ENCODE measurements around the gene KIAA0408.

KIAA0408 gene

DNA sequence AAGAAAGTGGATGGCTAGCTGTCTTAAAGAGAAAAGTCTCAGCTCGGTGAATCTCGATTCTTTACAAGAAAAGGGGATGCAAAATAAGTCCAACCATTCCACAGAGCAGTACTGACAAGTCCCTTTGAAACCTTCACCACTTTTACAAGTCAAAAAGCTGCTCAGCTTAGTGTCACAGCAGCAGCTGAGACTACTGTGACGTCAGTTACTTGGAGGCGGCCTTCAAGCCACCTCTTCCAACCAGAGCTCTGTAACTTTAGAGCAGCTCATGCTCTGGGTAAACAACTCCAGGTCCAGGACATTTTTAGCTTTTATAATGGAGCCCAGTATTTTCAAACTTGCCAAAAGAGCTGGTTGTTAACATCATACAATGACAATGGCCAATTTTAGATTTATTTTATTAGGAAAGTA lies at the start of gene KIAA0408:
Gene KIAA0408, minus strand, starts transcription at position 159 of the 411 bp plus-strand sequence. CDS start 5,408 bp downstream, outside the sequence.
- no peak for DNase-seq

DNA sequence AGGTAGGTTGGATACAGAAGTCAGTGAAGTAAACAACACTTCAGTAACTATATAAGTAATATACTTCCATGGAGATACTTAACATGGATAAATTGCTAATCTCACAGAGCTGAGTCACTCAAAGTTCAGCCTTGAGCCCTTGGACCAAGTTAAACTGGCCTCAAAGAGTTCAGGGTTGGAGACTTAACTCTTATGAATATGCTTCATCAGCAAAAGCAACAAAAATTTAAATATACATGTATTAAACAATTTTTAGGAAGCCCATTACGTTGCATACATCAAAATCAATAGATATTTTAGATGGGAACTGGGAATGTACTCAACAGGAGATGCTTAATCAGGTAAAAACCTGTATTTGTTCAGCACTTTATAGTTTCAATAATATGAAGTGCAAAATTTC lies 47.7 kb upstream of the KIAA0408 start:
- no peak overlapping the region for H3K4me3 Mint-ChIP-seq
- H3K27ac Mint-ChIP-seq: no peak overlapping the region
- peaks cover 25% of the 10 kb centered on the region for H3K27me3 Mint-ChIP-seq
- DNase-seq: no peak
- no peak for ATAC-seq
- no peaks in the 10 kb centered on the region for H3K4me1 Mint-ChIP-seq
- peaks cover 0 to 9% of the 10 kb centered on the region in 2 donors for H3K9me3 Mint-ChIP-seq

More for the DNA sequence above, at the start of gene KIAA0408:
- no peak within 1 kb of the TSS for H3K27ac Mint-ChIP-seq
- no peaks in the 10 kb centered on the region for H3K9me3 Mint-ChIP-seq
- no peak for ATAC-seq
- peaks cover 10% of the 10 kb centered on the region for H3K27me3 Mint-ChIP-seq
- H3K4me3 Mint-ChIP-seq: no peak within 1 kb of the TSS
- peaks cover 9% of the 10 kb centered on the region for H3K4me1 Mint-ChIP-seq

DNA sequence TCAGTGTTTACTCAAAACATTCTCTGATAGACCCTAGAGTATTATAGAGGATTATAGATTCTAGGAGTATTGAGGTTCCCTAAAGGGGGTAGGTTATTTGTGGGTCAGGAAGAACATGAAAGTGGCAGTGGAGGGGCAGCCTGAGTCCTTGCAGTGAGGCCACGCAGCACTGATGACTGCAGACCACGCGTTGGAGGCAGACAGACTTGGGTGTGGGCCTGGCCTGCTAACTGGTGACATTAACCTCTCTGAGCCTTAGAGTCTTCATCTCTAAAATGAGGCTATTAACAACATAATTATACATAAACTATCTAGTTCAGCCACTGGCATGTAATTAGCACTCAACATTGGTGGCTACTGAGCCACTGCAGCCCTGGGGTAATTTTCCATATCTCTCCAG lies 43.8 kb upstream of the KIAA0408 start:
- Mint-ChIP-seq H3K4me3 (no peak overlapping the region), H3K27ac (no peak overlapping the region), H3K4me1 (no peaks in the 10 kb centered on the region), H3K27me3 (peaks cover 8% of the 10 kb centered on the region), H3K9me3 (no peaks in the 10 kb centered on the region)
- ATAC-seq (no peak), DNase-seq (no peak)

DNA sequence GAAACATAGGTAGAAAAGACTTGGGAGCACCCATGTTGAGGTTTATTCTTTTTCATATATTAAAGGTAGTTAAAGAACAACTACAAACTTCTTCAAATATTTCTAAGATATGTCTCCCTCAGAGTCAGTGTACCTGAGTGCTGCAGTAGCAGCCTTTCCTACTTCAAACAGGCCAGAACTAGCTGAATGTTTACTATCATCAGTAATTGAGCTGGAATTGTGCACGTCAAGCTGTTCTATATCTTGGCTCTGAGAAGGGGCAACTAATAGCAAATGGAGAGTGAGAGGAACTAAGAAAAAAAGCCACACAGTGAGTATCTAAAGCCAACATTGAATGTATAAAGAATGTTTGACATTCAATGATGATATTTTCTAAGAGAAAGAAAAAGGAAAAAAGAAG lies 38.2 kb upstream of the KIAA0408 start:
- peaks cover 6% of the 10 kb centered on the region for H3K4me1 Mint-ChIP-seq
- peaks cover 15% of the 10 kb centered on the region for H3K27me3 Mint-ChIP-seq
- H3K9me3 Mint-ChIP-seq: no peaks in the 10 kb centered on the region
- no peak overlapping the region for H3K27ac Mint-ChIP-seq
- no peak for ATAC-seq
- no peak for DNase-seq
- no peak overlapping the region for H3K4me3 Mint-ChIP-seq

DNA sequence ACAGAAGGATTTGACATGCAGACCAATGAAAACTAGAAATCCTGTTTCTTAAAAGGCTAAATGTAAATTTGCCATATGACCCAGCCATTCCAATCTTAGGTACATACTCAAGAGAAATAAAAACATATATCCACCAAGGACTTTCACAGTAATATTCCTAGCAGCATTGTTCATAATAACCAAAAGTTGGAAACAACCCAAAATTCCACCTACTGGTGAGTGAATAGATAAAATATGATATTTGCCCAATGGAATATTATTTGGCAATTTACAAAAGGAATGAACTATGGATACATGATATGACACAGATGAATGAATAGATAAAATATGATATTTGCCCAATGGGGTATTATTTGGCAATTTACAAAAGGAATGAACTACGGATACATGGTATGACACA lies 37.3 kb upstream of the KIAA0408 start:
- Mint-ChIP-seq H3K27me3 (peaks cover 15% of the 10 kb centered on the region), H3K4me1 (peaks cover 6% of the 10 kb centered on the region), H3K4me3 (no peak overlapping the region), H3K27ac (no peak overlapping the region), H3K9me3 (no peaks in the 10 kb centered on the region)
- no peak for ATAC-seq
- DNase-seq: no peak

DNA sequence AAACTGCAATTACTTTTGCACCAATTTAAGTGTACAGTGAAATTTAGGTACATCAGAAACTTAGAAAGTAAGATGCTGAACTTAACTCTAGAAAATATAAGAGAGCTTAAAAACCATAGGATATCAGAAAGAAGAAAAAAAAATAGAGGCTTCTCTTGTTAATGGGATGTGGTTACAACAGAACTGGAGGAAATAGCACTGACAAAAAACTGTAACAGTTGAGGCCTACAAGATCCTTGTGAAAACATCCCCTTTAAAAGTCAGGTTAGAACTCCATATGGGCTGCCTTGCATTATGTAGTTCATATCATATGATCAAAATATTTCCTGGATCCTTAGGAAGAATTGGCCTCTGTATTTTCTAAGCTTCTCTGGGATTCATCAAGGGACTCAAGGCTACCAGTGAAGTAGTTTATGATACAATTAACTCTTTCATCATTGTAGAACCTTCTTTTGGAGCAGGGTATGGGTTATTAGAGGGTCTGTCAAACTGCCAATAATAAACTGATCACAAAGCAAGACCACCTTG lies 35.1 kb upstream of the KIAA0408 start:
- no peak overlapping the region for H3K4me3 Mint-ChIP-seq
- DNase-seq (no peak), ATAC-seq (no peak)
- H3K27ac Mint-ChIP-seq: no peak overlapping the region
- no peaks in the 10 kb centered on the region for H3K9me3 Mint-ChIP-seq
- peaks cover 10% of the 10 kb centered on the region for H3K4me1 Mint-ChIP-seq
- peaks cover 14% of the 10 kb centered on the region for H3K27me3 Mint-ChIP-seq

DNA sequence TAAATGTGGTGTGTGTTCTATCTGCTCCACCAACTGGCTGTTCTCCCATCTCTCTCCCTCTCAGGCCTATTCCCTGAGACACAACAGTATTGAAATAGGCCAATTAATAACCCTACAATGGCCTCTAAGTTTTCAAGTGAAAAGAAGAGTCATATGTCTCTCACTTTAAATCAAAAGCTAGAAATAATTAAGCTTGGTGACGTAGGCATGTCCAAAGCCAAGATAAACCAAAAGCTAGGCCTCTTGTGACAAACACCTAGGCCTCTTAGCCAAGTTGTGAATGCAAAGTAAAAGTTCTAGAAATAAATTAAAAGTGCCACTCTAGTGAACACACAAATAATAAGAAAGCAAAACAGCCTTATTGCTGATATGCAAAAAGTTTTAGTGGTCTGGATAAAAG lies 30.1 kb upstream of the KIAA0408 start:
- ATAC-seq (no peak), DNase-seq (no peak)
- peaks cover 30% of the 10 kb centered on the region for H3K4me1 Mint-ChIP-seq
- H3K4me3 Mint-ChIP-seq: no peak overlapping the region
- peaks cover 10 to 12% of the 10 kb centered on the region in 2 donors for H3K9me3 Mint-ChIP-seq
- no peaks in the 10 kb centered on the region for H3K27me3 Mint-ChIP-seq
- H3K27ac Mint-ChIP-seq: no peak overlapping the region

DNA sequence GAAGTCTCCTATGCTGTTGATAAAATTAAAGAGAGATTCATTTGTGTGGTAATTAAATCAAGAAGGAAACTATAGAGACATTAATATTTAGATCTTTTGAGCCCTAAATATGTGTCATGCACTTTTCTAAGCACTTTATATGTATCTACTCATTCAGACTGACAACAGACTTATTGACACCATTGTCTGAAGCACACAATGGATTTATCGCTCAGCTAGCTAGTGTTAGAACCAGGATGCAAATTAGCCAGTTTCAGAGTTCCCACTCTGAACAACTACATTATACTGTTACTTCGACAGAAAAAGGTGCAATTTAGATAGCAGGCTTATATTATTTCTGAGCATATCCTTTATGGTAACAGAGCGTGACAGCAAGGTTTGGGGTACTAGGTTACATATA lies 27.7 kb upstream of the KIAA0408 start:
- no peak for ATAC-seq
- peaks cover 36% of the 10 kb centered on the region for H3K4me1 Mint-ChIP-seq
- no peak overlapping the region for H3K27ac Mint-ChIP-seq
- no peak for DNase-seq
- H3K27me3 Mint-ChIP-seq: no peaks in the 10 kb centered on the region
- H3K9me3 Mint-ChIP-seq: peaks cover 11 to 12% of the 10 kb centered on the region in 2 donors
- no peak overlapping the region for H3K4me3 Mint-ChIP-seq

DNA sequence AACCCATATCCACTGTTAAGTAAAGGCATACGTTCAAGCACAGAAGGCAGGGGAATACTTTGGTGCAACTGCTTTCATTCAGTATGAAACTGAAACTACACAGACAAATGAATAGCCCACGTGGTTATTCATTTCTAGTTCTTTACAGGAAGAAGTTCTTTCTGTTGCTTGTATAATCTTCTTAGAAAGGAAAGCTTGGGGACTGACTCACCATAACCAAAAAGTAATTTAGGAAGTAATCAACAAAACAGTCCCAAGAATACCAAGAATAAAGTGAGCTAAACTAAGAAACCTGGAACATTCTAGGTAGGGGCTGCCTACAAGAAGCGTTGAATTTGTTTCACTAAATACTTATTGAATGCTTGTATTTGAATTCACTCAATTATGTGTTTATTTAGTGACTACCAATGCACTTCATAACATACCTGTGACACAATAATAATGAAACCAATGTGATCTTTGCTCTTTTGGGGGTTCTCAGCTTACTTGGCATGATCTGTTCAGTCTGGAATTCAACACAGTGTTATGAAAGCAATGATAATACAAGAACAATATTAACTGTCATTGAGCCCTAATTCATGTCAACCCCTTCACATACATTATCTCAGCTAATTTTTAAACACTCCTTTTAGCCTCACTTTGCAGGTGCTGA lies 25.1 kb upstream of the KIAA0408 start:
- Mint-ChIP-seq H3K4me3 (peak overlapping the region; percentile 38 to 46), H3K27me3 (no peaks in the 10 kb centered on the region), H3K9me3 (peaks cover 11 to 12% of the 10 kb centered on the region in 2 donors), H3K27ac (no peak overlapping the region), H3K4me1 (peaks cover 31% of the 10 kb centered on the region)
- peak in 1 of 2 donors; percentile 10 for DNase-seq
- peak; percentile 93 for ATAC-seq

DNA sequence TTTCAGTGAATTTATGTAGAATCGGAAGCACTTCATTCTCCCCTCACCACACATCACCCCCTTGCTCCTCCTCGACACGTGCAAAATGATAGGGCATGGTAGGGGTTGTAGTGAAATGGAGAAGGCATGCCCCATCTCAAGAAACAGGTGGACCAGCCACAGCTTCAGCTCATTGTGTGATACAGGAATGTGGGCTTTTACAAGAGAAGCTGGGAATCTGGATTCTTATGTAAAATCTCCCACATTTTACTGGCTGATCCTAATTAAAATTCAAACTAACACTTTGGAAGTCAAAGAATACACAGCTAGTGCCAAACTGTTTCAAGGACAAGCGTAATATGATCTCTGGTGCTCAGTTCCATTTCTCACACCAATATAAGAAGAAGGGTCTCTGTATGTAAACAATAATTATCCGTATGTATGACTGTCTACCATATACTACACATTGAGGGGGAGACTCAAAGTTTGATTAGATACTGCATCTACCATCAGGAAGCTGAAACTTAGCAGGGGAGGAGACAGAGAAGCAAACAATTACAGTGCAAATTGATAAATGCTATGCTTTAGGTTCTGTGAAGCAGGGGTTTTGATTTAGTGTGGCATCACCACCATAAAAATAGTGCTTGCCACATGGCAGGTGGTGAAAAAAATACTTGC lies 24.3 kb upstream of the KIAA0408 start:
- Mint-ChIP-seq H3K9me3 (peaks cover 11 to 15% of the 10 kb centered on the region in 2 donors), H3K27ac (peak overlapping the region in 1 of 2 donors; percentile 36), H3K4me1 (peaks cover 27% of the 10 kb centered on the region), H3K4me3 (peak overlapping the region; percentile 38 to 46), H3K27me3 (no peaks in the 10 kb centered on the region)
- no peak for DNase-seq
- ATAC-seq: peak; percentile 7

DNA sequence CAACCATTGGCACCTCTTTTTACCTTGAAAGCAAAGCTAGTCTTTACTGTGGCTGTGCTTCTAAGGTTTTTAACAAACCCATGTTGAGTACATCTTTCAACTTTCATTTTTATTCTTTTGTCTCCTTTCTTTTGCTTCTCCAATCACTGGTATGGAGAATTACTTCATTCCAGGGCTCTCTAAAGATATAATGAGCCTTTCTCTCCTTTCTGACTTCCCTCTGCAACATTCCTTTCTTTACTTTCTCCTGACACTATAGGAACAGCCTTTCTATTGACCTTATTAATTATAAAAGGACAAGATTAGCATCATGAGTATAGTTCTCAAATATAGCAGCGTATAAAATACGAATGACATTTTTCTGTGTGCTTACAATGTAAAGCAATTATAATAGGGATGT lies 23.1 kb upstream of the KIAA0408 start:
- DNase-seq (no peak), ATAC-seq (no peak)
- Mint-ChIP-seq H3K9me3 (peaks cover 11 to 19% of the 10 kb centered on the region in 2 donors), H3K4me3 (no peak overlapping the region), H3K27ac (no peak overlapping the region), H3K27me3 (no peaks in the 10 kb centered on the region), H3K4me1 (peaks cover 27% of the 10 kb centered on the region)

DNA sequence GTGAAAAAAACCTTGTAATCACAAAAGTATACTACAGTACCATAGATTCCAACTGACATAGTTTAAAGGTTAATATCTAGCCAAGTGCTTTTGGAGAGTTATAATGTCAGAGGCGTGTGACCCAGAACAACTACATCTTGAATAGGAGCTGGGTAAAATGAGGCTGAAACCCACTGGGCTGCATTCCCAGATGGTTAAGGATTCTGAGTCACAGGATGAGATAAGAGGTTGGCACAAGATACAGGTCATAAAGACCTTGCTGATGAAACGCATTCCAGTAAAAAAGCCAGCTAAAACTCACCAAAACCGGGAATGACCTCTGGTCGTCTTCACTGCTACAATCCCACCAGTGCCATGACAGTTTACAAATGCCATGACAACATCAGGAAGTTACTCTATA lies 22.4 kb upstream of the KIAA0408 start:
- no peak overlapping the region for H3K27ac Mint-ChIP-seq
- no peaks in the 10 kb centered on the region for H3K27me3 Mint-ChIP-seq
- H3K4me3 Mint-ChIP-seq: no peak overlapping the region
- DNase-seq (no peak), ATAC-seq (no peak)
- H3K4me1 Mint-ChIP-seq: peaks cover 27% of the 10 kb centered on the region
- peaks cover 11 to 19% of the 10 kb centered on the region in 2 donors for H3K9me3 Mint-ChIP-seq

DNA sequence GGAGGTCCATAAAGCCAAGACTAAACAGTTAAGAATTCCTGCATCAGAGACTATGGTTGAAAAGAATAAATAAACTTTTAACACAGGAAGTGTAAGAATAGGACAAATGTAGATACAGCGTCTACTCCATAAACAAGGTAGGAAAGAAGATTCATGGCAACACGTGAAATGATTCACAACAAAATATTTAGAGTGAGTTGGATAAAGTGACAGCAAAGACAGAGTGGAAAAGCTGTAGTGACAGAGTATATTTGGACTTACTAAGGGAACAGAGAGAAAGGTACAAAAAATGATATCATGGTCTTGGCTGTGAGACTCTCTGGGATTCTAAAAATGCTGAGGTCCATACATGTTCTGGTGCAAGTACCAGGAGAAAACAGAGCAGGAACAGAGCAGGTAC lies 21.9 kb upstream of the KIAA0408 start:
- Mint-ChIP-seq H3K4me1 (peaks cover 27% of the 10 kb centered on the region), H3K27me3 (no peaks in the 10 kb centered on the region), H3K4me3 (no peak overlapping the region), H3K9me3 (peaks cover 11 to 21% of the 10 kb centered on the region in 2 donors), H3K27ac (no peak overlapping the region)
- no peak for ATAC-seq
- no peak for DNase-seq

DNA sequence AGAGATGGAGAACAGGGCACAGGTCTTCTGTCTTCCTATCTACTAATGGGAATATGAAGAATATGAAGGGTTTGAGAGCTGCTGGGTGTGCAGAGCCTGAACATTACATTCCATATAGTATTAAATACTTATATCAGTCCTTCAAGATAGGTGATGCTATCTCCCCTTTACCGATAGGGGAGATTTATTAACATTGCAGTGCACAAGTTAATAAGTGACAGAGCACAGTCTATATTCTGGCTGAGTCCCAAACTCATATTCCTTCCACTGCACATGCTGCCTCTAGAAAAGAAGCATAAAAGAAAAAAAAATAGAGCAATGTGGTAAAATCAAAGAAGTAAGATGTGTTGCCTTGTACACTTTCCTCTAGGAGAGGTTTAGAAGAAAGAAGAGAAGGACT lies 18.5 kb upstream of the KIAA0408 start:
- no peaks in the 10 kb centered on the region for H3K27me3 Mint-ChIP-seq
- H3K4me1 Mint-ChIP-seq: no peaks in the 10 kb centered on the region
- H3K9me3 Mint-ChIP-seq: peaks cover 0 to 12% of the 10 kb centered on the region in 2 donors
- no peak for DNase-seq
- ATAC-seq: no peak
- no peak overlapping the region for H3K27ac Mint-ChIP-seq
- H3K4me3 Mint-ChIP-seq: no peak overlapping the region

DNA sequence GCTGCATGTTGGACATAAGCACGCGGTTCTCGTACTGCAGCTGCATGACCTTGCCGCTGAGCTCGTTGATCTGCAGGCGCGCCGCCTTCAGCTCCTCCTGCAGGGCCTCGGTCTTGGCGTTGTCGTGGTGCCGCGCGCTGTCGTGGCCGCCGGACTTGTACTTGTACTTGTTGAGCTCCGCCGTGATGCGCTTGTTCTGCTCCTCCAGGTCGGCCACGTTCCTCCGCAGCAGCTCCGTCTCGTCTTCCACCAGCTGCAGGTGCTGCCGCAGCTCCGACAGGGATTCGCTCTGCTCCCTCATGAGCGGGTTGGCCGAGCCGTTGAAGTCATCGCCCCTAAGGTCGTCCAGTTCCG lies 16.6 kb upstream of the KIAA0408 start:
- Mint-ChIP-seq H3K9me3 (peaks cover 0 to 12% of the 10 kb centered on the region in 2 donors), H3K27me3 (no peaks in the 10 kb centered on the region), H3K27ac (no peak overlapping the region), H3K4me3 (peak overlapping the region in 1 of 2 donors; percentile 17), H3K4me1 (no peaks in the 10 kb centered on the region)
- ATAC-seq (no peak), DNase-seq (no peak)

DNA sequence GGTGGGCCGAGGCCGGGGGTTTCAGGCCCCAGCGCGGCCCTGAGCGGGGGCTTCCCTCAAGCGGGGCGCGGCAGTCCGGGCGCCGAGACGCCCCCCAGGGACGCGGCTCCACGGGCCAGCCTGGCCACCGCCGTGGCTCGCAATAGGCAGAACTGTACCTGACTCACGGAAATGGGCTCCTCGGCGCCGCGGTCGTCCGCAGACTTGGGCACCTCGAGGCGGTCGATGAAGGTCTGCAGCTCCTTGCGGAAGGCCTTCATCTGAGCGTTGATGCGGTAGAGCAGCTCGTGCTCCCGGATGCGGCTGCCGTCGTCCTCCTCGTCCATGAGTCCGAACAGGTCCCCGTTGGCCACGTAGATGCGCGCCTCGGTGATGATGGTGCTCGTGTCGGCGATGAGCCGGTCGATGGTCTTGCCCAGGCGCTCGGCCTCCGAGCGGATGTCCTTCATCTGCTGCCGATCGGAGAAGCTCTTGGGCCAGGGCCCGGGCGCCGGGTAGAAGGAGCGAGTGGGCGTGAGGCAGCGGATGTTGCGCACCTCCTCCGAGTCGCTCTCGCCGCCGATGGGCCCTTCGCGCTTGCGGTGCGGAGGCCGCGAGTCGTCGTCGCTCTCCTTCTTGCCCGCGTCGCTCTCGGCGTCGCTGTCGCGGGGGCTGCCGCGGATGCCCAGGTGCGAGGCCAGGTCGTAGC lies 16.1 kb upstream of the KIAA0408 start:
- peak; percentile 49 for ATAC-seq
- H3K27me3 Mint-ChIP-seq: no peaks in the 10 kb centered on the region
- peak in 1 of 2 donors; percentile 8 for DNase-seq
- H3K9me3 Mint-ChIP-seq: peaks cover 0 to 12% of the 10 kb centered on the region in 2 donors
- peak overlapping the region in 1 of 2 donors; percentile 10 for H3K27ac Mint-ChIP-seq
- H3K4me1 Mint-ChIP-seq: no peaks in the 10 kb centered on the region
- H3K4me3 Mint-ChIP-seq: no peak overlapping the region

Data from stimulated activated naive CD8-positive, alpha-beta T cell treated with anti-CD3 and anti-CD28 coated beads, Interleukin-15, amount 100 ng/mL, for 72 hours (primary cell).